EH (cell line): ENCODE results near the gene CNGA1.
"Not testable (repeated sequence)": the region's sequence is repeated elsewhere in the genome, so short reads cannot be mapped to it uniquely, and the experiment has no call there.

Experiments used
- DNase-seq: peaks from one replicate; pipeline ENCODE4 v3.0.0-alpha.2; 2015; ENCODE audit warnings: low read depth

Gene CNGA1

DNA sequence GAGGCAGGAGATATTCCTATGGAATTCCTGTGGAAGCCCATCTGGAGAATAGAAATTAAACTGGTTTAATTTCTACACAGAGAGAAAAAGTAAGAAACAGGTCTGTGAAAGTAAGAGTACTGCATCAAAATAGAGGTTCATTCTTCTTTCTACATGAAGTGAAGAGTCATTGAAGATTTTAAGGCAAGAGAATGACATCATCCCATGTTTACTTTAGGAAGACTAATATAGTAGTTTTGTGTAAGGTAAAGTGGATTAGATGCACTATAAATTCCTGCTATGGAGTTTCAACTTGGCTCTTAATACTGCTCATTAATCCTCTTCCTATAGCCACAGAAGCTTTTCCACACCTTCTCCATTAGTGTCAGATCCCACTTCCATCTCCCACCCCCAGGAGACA, 47.6 kb downstream of the CNGA1 start:
- no peak for DNase-seq

DNA sequence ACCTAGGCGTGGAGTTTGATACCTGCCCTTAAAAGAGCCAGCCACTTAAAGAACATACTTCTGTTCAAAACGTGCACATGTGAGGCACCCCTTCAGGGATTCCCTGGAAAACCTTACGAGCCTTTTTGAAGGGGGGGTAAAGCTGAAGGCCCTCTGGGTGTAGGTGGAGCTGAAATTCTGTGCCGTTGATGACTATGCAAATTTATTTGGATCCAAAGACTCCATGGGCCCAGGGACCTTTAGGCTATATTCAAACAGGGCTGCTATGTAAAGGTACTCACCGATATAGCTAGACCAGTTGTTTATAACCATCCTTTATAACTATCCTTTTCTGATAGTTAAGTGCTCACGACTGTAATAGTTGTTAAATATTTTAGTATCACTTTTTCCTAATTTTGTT, 61.8 kb downstream of the CNGA1 start:
- DNase-seq = no peak

DNA sequence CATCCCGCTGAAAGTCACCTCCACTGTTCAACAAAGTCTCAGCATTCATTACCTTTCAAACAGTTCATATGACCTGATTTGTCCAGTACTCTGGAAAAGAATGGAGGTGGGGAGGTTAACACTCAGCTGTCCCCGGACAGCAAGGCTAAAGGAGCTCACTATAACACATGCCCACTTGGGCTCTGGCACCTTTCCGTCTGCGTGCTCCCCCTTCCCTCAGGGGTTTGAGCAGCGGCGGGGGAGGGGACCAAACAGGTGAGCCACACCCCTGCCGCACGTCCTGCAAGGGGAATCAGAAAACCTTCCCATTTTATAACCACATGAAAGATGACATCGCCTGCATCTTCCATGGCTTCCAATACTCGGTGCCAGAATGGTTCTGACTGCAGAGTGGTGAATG, 62.2 kb downstream of the CNGA1 start:
- no peak for DNase-seq

DNA sequence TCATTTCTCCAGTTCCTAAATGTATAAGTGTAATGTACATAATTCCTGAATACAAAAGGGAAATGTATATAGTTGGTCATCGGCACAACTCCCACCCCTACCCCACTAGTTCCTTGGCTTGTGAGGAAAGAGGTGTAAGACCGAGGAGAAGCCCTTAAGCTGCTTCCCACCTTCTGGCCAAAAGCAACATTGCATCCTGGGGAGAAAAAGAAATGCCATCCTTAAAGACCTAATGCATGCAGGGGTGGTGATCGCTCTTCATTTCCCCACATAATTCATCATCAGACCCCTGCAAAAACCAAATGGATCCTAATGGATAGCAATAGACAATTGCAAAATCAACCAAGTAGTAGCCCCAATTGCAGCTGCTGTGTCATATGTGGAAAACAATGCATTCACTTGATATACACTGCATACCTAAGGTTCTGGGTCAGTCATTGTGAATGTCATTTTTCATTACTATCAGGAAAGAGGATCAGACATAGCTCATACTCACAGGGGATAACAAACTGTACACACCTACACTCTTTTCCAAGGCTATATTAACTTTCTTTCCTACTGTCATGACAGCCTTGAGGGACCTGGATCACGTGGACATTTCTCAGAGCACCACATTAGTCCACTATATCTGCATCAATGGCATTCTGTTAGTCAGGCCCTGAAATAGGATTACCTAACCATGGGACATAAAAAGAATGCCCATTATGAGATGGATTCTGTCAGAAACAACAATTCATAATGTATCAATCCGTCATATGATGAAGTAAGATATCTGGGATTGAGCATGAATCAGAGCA, 70.4 kb downstream of the CNGA1 start:
- no peak for DNase-seq

DNA sequence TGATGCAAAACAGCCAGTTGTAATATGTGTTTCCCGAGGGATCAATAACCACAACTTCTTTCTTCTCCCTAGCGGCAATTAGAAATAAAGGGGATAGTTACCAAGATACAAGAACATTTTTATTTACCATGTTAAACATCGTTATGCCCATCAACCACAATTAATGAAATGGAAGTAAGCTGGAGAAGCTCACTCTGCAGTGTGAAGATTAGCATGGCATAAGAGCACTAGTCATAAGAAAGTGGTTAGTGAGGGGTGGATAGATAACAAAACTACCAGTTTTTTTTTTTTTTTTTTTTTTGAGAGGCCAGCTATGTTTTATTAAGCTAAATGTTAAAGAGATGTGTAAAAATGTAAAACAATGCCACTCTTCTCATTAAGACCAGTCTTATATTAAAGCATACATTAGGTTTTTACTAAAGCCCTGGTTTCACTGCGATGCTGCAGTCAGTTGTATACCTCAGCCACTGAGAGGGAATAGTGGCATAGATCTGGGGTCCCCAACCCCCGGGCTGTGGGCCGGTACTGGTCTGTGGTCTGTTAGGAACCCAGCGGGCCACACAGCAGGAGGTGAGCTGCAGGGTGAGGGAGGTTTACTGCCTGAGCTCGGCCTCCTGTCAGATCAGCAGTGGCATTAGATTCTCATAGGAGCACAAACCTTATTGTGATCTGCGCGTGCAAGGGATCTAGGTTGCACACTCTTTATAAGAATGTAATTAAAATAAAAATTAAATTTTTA, 74.2 kb downstream of the CNGA1 start:
- no peak for DNase-seq

DNA sequence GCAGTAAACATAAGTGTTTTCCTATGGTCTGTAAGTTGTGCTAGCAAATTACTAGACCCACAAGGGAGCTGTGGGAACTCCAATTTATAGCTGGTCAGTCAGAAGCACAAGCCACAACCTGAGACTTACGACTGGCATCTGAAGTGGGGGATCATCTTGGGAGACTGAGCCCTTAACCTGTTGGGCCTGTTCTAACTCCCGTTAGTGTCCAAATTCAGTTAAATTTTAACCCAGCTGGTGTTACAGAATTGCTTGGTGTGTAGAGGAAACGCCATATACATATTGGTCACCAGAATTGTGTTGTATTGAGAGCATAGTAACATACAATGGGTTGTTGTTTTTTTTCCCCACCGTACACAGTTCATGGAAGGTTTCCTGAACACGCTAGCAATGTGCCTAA, 77.0 kb downstream of the CNGA1 start:
- no peak for DNase-seq

DNA sequence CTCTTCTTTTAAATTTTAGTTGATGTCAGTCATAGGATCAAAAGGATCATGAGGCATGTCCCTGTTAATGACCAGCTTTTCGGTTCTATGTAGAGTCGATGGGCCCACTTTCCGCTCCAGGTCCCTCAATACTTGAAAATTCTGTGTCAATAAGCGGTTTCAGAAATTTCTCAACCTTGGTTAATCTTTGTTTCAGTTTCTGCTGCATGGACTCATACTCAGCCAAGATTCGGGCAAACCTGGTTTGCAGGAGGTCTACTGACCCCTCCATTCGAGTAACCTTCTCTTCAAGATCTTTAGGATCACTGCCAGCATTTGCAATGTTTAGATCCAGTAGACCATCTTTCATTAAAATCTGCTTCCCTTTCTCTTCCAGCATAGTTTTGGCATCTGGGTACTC, 80.1 kb downstream of the CNGA1 start:
- no peak for DNase-seq

DNA sequence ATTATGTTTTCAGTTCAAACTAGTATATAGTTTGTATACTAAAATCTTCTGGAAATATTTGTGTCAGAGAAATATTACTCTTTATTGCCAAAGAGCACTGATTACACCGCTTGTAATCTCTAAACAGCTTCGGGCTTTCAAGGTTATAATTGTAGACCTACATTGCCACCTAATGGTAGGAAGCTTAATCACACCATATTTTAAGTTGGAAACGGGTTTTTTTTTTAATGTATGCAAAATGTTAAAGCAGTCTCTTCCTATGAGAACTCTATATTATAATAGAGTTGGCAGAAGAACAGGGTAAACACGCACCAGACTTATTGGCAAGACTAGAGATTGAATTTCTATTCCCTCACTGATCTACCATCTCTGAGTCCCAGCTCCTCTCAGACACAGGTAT, 82.6 kb downstream of the CNGA1 start:
- DNase-seq = peak; percentile 54

DNA sequence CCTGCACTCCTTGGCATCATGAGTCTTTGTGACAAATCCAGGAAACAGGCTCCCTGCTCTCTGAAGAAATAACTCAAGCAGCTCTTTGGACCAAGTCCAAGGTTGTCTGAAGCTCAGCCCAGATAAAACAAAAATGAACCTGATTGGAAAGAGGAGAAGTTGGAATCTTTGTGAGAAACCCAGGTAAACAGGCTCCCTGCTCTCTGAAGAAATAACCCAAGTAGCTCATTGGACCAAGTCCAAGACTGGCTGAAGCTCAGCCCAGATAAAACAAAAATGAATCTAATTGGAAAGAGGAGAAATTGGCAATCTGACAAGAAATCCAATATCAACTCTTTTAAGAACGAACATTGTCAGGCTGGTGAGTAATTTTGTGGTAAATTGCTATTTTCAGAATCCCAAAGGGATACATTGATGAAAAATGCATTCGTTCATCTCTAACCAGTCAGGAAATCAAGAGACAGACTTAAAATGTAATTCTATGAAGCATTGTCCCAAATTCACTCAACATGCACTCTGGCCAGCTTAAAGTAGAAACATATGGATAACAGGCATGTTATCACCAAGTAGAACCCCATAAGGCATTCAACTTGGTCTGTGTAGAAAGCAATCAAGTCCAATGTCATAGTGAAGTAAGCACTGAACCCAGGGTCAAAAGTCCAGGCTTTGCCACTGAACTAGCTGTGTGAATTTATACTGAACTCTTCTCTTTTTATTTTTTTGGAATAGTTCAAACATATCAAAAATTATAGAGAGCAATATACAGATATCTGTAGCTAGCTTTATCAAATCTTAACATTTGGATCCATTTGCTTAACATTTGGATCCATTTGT, 85.3 kb downstream of the CNGA1 start:
- DNase-seq = peak; percentile 68

DNA sequence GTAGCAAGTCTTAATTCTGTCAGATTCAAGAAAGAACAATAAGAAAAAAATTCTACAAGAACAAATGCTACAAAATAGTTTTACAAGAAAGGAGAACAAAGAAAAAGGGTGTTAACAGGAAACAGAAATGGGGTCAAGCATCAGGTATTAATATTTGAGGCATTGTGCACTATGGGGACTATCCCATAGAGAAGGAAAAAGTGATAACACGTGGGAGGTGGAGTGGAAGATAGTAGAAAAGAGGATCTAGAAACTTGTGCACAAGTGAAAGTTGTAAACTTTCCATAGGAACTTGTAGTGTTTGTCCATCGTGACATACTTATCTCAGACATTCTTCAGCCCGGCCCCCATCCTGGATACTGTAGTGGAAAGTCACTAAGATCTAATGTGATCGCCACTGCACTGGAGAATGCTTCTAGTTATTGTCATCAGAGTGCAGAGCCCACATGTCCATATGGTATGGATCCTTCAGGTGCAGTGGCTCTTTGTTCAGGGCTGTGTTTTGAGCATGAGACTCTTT, 86.7 kb downstream of the CNGA1 start:
- no peak for DNase-seq

DNA sequence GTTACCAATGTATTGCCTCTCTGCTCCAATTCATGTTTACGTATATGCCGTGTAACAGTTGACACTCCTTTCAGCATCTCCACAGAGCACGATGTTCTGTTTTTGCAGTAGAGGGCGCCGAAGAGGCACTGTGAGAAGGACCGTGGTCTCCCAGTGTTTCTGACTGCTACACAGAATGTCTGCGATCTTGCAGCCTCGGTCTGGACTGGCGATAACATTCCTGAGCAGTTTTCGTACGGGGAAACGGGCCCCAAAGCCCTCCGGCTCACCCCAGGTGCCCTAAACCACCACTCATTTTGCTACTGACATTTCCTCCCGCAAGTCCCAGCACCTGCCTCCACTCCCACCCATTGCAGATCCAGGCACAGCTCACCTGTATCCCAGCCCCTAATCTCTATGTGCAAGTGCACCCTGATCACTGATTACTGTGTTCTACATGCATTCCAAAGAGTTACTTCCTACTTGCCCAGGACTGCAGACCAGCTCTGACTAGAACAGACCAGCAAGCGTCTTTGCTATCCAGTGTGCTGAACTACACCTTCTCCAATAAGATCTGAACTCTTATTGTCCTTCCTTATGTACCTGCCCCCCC, 89.7 kb downstream of the CNGA1 start:
- peak; percentile 60 for DNase-seq

DNA sequence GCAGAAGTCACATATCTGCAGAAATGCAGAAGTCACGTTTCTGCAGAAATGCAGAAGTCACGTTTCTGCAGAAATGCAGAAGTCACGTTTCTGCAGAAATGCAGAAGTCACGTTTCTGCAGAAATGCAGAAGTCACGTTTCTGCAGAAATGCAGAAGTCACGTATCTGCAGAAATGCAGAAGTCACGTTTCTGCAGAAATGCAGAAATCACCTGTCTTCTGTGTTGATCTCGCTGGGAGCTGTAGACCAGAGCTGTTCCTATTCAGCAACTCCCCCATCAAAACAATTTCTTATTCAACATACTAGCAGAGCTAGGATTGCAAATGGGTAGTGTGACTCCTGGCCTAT, 93.2 kb downstream of the CNGA1 start:
- not testable (repeated sequence) for DNase-seq

DNA sequence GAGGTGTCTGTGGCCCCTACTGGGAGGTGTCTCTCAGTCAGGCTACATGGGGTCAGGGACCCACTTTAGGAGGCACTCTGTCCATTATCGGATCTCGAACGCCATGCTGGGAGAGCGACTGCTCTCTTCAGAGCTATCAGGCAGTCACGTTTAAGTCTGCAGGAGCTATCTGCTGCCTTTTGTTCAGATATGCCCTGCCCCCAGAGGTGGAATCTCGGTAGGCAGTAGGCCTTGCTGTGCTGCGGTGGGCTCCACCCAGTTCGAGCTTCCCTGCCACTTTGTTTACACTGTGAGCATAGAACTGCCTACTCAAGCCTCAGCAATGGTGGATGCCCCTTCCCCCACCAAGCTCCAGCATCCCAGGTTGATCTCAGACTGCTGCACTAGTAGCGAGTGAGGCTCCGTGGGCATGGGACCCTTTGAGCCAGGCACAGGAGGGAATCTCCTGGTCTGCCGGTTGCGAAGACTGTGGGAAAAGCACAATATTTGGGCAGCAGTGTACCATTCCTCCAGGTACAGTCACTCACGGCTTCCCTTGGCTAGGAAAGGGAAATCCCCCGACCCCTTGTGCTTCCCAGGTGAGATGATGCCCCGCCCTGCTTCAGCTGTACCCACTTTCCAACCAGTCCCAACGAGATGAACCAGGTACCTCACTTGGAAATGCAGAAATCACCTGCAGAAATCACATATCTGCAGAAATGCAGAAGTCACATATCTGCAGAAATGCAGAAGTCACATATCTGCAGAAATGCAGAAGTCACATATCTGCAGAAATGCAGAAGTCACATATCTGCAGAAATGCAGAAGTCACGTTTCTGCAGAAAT, 93.8 kb downstream of the CNGA1 start:
- DNase-seq = not testable (repeated sequence)

DNA sequence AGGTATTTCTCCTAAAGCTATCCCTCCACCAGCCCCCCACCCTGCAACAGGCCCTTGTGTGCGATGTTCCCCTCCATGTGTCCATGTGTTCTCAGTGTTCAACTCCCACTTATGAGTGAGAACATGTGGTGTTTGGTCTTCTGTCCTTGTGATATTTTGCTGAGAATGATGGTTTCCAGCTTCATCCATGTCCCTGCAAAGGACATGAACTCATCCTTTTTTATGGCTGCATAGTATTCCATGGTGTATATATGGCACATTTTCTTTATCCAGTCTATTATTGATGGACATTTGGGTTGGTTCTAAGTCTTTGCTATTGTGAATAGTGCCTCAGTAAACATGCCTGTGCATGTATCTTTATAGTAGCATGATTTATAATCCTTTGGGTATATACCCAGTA, 99.3 kb downstream of the CNGA1 start:
- DNase-seq = not testable (repeated sequence)

DNA sequence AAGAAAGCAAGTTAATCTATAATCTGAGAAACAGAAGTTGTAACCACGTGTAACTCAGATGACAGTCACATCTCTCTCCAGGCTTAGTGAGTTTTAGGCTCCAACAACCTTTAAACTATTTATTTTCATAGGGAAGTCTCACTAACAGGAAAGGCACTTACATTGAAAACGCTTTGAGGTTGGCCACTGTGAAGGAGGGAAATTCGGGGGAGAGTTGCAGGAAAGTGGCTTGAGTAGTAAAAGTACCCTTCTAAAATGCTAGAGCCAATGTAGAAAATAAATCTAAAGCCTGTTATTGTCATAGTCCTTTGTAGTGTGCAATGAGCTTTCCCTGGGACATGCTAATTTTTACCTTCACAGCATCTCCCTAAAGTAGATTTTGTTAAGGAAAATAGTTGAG, 101.1 kb downstream of the CNGA1 start:
- no peak for DNase-seq

DNA sequence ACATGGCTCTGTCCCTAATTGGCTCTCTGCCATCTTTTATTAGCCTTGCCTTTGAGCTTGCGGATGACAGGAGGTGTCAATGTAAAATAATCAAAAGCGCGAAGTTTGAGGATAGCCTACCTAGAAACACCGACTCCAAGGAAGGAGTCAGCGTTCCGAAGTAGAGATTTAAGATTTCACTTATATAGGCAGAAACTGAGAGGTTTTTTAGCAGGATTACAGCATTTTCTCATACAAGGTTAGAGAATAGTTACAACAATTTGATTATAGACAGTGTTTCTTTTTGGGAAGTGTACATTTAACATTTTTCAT, 101.6 kb downstream of the CNGA1 start:
- no peak for DNase-seq

DNA sequence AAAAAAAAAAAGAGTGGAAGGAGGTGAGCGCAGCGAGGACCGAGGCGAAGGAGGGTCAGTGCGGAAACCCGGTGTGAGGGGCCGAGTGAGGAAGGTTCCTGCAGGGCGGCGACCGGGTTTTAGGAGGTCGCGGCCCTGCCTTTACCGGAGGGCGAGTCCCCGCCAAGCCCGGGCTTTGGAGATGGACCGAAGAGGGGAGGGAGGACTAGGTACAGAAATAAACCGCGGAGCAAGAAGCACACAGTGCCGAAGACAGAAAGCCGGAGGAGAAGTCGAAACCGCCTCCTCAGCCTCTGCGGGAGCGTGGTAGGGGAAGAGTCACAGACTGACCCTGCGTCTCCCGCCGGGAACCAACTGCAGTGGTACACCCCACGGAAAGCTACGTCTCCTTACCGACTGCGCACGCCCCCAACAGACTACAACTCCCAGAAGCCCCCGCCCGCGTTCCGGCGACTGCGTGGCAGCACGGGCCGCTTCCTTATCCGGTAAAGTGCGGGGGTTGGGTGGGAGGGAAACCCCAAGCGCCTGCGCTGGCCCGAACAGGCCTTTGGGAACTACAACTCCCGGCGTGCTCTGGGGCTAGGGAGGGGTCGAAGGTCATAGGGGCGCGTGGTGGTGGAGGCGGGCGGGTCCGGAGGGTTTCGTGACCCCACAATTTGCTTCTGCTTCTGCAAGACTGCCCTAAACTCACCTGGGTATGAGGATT, 102.1 kb downstream of the CNGA1 start, which contains the start of gene NFXL1:
Gene NFXL1 (minus strand): TSS at position 364 of the 706 bp plus-strand sequence. CDS start 380 bp downstream, outside the sequence.
- DNase-seq = peak; percentile 98

DNA sequence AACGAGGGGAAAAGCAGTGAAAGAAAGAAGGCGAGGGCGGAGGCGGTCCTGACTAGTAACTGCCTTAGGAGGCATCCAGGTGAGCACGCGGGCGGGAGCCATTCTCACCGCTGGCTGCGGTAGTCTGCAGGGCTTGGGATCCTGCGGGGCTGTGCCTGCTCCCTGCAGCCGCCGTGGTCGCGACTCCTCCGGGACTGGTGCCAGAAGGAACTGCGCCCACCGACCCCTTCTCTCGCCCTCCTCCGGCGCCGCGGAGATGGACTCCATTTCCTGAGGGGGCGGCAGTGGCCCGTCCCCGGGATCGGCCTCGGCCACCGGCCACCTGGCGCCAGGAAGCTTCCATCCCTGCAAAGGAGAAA, 102.6 kb downstream of the CNGA1 start:
- DNase-seq = no peak

DNA sequence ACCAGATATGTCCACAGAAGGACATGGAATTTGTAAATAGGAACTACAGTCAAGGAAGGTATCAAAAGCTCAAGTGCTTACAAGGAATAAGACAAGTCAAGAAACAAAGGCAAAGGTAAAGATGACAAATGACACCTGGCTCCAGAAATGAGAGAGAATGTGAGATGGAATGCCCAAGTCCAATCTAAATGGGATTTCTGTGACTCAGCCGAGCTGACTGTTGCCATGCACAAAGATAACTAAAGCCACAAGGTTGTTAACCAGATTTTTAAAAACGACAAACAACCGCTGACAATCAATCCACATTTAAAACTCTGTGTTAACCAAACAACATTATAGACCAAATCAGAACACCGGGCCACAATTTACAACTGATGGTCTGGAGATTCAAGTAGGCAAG, 103.2 kb downstream of the CNGA1 start:
- peak; percentile 42 for DNase-seq

DNA sequence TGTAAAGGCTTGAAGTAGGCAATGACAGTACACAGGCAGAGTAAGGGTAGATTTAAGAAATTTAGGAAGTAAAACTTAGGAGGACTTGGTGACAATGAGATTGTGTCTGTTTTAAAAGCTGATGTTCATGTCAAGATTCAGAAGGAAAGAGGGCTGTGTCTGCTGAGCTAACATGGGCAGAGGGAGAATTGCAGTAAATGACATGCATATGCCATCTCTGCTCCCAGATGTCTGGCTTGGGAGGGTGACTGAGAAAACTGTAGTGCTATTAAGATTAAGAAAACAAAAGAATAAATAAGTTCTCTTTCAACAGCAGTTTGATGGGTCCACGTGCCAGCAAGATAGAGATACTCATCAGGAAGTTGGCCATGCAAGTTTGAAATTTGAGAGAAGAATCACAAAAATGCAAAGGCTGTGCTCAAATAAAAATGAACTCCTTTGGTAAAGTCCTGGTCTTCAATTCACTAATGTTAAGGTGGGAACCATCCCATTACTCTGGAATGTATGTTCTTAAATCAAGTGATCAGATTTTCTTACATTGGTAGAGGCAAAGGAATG, 109.3 kb downstream of the CNGA1 start:
- peak; percentile 43 for DNase-seq
